Kidney (tissue), 14 donors: ENCODE data around the gene GINS1. TPM values are rescaled to one million over a fixed set of nuclear protein-coding genes. Genes with fewer than 3 reads are reported as not detected.

Source experiments
- DNase-seq, 5 donors: peaks; one replicate each; pipeline ENCODE4 v3.0.0-alpha.2; 2013 to 2020
- FAIRE-seq: peaks from 2 replicates; lab custom pipeline; 2012; peaks lifted over from hg19 to GRCh38; lab: Jason Lieb, UNC
- H3K27ac ChIP-seq, 2 donors: one replicate each; pipeline ENCODE4 v1.7.0; 2013; ENCODE audit warnings: low read depth in 2 of 2, low read length in 2 of 2, inconsistent platforms in 1 of 2
- H3K27me3 ChIP-seq: one replicate; pipeline ENCODE4 v1.7.1; 2013; ENCODE audit warnings: low read length, inconsistent platforms; ENCODE audit not compliant: control insufficient read depth, insufficient read depth
- H3K36me3 ChIP-seq, 3 donors: one replicate each; pipeline versions ENCODE4 v1.7.0 to v1.7.1; 2013; ENCODE audit warnings: low read length in 3 of 3, control low read depth in 1 of 3, inconsistent platforms in 1 of 3; ENCODE audit not compliant: insufficient read depth in 3 of 3, control insufficient read depth in 2 of 3
- H3K4me1 ChIP-seq, 3 donors: one replicate each; pipeline versions ENCODE4 v1.7.0 to v1.7.1; 2013; ENCODE audit warnings: low read length in 3 of 3, inconsistent platforms in 1 of 3, low read depth in 1 of 3; ENCODE audit not compliant: control insufficient read depth in 2 of 3, insufficient read depth in 2 of 3
- H3K4me3 ChIP-seq, 3 donors: one replicate each; pipeline versions ENCODE4 v1.7.0 to v1.8.1; 2013; ENCODE audit warnings: low read length in 3 of 3, control low read depth in 1 of 3, inconsistent platforms in 1 of 3
- H3K9ac ChIP-seq, 3 donors: one replicate each; pipeline versions ENCODE4 v1.7.0 to v1.7.1; 2013; ENCODE audit warnings: low read length in 3 of 3, control low read depth in 1 of 3, inconsistent platforms in 1 of 3
- H3K9me3 ChIP-seq, 3 donors: one replicate each; pipeline versions ENCODE4 v1.7.0 to v1.7.1; 2013; ENCODE audit warnings: low read length in 3 of 3, control low read depth in 1 of 3, inconsistent platforms in 1 of 3; ENCODE audit not compliant: control insufficient read depth in 2 of 3, insufficient read depth in 1 of 3
- CTCF ChIP-seq: IDR thresholded peaks from 3 replicates; pipeline ENCODE4 v1.5.1; 2012; ENCODE audit warnings: mild to moderate bottlenecking, moderate library complexity, borderline replicate concordance; ENCODE audit not compliant: insufficient read depth; ENCODE audit errors: extremely low read depth
- intact Hi-C: fragments of 100-400 bp; cut with DNase I; formaldehyde crosslinking; loops from one replicate; pipeline ENCODE4 v1.11.1; 2022
- polyA plus RNA-seq: library from polyadenylated mRNA; stranded (reverse); fragments of 350-450 nt; fragmentation: Illumina TruSeq; extraction: RNeasy Lipid Tissue Mini Kit (QIAGEN cat#74804); gene quantifications from one replicate; pipeline ENCODE4 v1.2.3, GENCODE V29; 2014; ENCODE audit warnings: low read depth, low replicate concordance; ENCODE audit not compliant: insufficient read depth
- total RNA-seq: library from RNA; stranded (reverse); fragmentation: NEBNext Ultra II Directional; extraction: Animal tissue kit (Norgen Biotek cat#: 25700); gene quantifications from one replicate; pipeline ENCODE4 v1.2.1, GENCODE V29; 2021
- donor health status: control.
- donor health status: control.
- donor health status: control.
- donor health status: control.
- donor health status: control.
- donor health status: DM: yes; HTN: yes; CAD: no.
- donor health status: Normal renal cell carcinoma (clear cell type).

The GINS1 gene
- total and polyA plus RNA-seq, 2 donors from 2014 or later, result 1.1 to 2.4 TPM

DNA sequence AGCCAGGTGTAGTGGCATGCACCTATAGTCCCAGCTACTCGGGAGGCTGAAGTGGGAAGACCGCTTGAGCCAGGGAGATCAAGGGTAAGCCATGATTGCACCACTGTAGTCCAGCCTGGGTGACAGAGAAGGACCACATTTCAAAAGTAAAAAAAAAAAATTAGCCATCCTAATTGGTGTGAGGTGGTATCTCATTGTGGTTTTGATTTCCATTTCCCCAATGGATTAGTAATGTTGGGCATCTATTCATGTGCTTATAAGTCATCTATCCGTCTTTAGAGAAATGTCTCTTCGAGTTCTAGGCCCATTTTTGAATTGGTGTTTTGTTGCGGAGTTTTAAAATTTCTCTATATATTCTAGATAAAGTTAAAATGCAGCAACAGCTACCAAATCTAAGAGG, 38.5 kb upstream of the GINS1 start:
- DNase-seq, result no peak
- Histone ChIP-seq H3K36me3 (no peaks in the 10 kb centered on the region), H3K27me3 (no peaks in the 10 kb centered on the region), H3K9me3 (no peaks in the 10 kb centered on the region), H3K27ac (no peak overlapping the region), H3K4me1 (no peaks in the 10 kb centered on the region), H3K4me3 (no peak overlapping the region), H3K9ac (no peak overlapping the region)
- no peak for FAIRE-seq
- intact Hi-C loops, result no loop called here
- TF ChIP-seq CTCF, result no peak

DNA sequence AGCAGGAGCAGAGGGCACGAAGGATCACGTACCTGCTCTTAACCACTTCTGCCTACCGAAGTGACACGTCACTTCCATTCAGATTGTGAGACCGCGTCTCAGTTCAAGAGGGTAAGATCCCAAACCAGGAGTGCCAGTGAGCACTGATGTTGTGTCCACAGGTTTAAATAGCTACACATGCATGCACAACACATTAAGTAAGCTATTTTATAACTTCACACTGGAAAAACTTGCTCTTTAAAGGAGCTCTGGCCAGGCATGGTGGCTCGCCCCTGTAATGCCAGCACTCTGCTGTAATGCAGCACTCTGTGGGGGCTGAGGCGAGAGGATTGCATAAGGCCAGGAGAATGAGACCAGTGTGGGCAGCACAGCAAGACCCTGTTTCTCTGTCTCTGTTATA, 37.9 kb upstream of the GINS1 start:
- no peak overlapping the region for H3K27ac ChIP-seq
- H3K4me1 ChIP-seq, result no peaks in the 10 kb centered on the region
- intact Hi-C loops, result no loop called here
- no peaks in the 10 kb centered on the region for H3K9me3 ChIP-seq
- DNase-seq (peak in 1 of 5 donors; percentile 13), FAIRE-seq (no peak)
- TF ChIP-seq CTCF, result no peak
- H3K9ac ChIP-seq, result no peak overlapping the region
- no peaks in the 10 kb centered on the region for H3K36me3 ChIP-seq
- no peaks in the 10 kb centered on the region for H3K27me3 ChIP-seq
- no peak overlapping the region for H3K4me3 ChIP-seq

GRCh38 chr20:25369971-25370370, 37.5 kb upstream of the GINS1 start:
- no peak for FAIRE-seq
- Histone ChIP-seq H3K9ac (no peak overlapping the region), H3K27ac (no peak overlapping the region)

More at GRCh38 chr20:25369971-25370370, 37.5 kb upstream of the GINS1 start:
- no peaks in the 10 kb centered on the region for H3K9me3 ChIP-seq
- no peak for DNase-seq
- intact Hi-C loops, result no loop called here
- no peak for TF ChIP-seq CTCF
- H3K4me3 ChIP-seq, result no peak overlapping the region
- no peaks in the 10 kb centered on the region for H3K4me1 ChIP-seq
- H3K27me3 ChIP-seq, result no peaks in the 10 kb centered on the region
- no peaks in the 10 kb centered on the region for H3K36me3 ChIP-seq
